ENCODE results near the gene SPTBN4. TPM values are rescaled to one million over a fixed set of nuclear protein-coding genes. Genes with fewer than 3 reads are reported as not detected.
"Not testable (repeated sequence)": the region's sequence is repeated elsewhere in the genome, so short reads cannot be mapped to it uniquely, and the experiment has no call there.

SPTBN4 gene
- total RNA-seq, 1 experiment from 2014 or later, result 0.82 TPM

DNA sequence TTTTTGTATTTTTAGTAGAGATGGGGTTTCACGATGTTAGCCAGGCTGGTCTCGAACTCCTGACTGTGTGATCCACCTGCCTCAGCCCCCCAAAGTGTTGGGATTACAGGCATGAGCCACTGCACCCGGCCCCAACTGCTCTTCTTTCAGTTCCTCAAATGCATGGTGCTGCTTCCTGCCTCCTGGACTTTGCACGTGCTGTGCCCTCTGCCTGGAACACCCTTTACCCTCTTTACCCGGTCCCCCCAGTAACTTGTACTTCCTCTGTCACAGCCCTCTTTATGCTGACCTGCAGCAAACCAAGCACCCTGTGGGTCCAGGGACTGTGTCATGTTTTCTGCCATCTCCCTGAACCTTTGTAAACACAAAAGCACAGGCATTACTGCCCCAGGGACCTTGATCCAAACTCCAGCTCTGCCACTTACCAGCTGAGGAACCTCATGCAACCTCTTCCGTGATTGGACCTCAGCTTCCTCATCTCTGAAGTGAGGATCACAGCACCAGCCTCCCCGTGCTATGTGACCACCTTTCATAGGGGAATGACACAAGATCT is 5.1 kb upstream of the SPTBN4 start:
- Mint-ChIP-seq H3K4me3 (ENCODE audit: unreplicated experiment) (no peak overlapping the region), H3K27ac (ENCODE audit: unreplicated experiment) (peak overlapping the region; percentile 10), H3K36me3 (ENCODE audit: insufficient read depth, unreplicated experiment) (peaks cover 27% of the 10 kb centered on the region), H3K9me3 (ENCODE audit: unreplicated experiment) (no peaks in the 10 kb centered on the region), H3K4me1 (ENCODE audit: low read depth, unreplicated experiment) (peaks cover 20% of the 10 kb centered on the region), H3K27me3 (ENCODE audit: insufficient read depth, unreplicated experiment) (peaks cover 4% of the 10 kb centered on the region)
- DNase-seq, result no peak
- no peaks in the 10 kb centered on the region for H3K9me3 ChIP-seq
- H3K27me3 ChIP-seq (replicated peaks; ENCODE audit: control insufficient read depth, insufficient read depth, low read length), result no peaks in the 10 kb centered on the region
- TF ChIP-seq, protein P1, sequence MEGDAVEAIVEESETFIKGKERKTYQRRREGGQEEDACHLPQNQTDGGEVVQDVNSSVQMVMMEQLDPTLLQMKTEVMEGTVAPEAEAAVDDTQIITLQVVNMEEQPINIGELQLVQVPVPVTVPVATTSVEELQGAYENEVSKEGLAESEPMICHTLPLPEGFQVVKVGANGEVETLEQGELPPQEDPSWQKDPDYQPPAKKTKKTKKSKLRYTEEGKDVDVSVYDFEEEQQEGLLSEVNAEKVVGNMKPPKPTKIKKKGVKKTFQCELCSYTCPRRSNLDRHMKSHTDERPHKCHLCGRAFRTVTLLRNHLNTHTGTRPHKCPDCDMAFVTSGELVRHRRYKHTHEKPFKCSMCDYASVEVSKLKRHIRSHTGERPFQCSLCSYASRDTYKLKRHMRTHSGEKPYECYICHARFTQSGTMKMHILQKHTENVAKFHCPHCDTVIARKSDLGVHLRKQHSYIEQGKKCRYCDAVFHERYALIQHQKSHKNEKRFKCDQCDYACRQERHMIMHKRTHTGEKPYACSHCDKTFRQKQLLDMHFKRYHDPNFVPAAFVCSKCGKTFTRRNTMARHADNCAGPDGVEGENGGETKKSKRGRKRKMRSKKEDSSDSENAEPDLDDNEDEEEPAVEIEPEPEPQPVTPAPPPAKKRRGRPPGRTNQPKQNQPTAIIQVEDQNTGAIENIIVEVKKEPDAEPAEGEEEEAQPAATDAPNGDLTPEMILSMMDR (IDR thresholded peaks at IDR 0.05; ENCODE audit: insufficient read depth in 1 of 2, low read depth in 1 of 2, low read length in 1 of 2, severe bottlenecking in 1 of 2, unreplicated experiment in 1 of 2), result no peak
- ChIA-PET POLR2A (no interaction called here), CTCF (no interaction called here)
- no peak overlapping the region for H3K4me3 ChIP-seq (ENCODE audit: low read depth, low read length)
- no peaks in the 10 kb centered on the region for H3K36me3 ChIP-seq (ENCODE audit: control insufficient read depth, insufficient read depth, low read length)
- peaks cover 20% of the 10 kb centered on the region for H3K4me1 ChIP-seq
- no TSS peak for BruUV-seq (replicated peaks)
- intact Hi-C loops (cut with micrococcal nuclease; ENCODE audit: unreplicated experiment), result no loop called here

DNA sequence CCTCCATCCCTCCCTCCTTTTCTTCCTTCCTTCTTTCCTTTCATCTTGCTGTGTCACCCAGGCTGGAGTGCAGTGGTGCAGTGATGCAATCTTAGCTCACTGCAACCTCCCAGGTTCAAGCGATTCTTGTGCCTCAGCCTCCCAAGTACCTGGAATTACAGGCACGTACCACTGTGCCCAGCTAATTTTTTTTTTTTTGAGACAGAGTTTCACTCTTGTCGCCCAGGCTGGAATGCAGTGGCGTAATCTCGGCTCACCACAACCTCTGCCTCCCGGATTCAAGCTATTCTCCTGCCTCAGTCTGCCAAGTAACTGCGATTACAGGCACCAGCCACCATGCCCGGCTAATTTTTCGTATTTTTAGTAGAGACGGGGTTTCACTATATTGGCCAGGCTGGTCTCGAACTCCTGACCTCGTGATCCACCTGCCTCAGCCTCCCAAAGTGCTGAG is 3.2 kb upstream of the SPTBN4 start:
- H3K27me3 ChIP-seq (replicated peaks; ENCODE audit: control insufficient read depth, insufficient read depth, low read length); BruUV-seq (replicated peaks); H3K9me3 Mint-ChIP-seq (ENCODE audit: unreplicated experiment); H3K4me3 ChIP-seq (ENCODE audit: low read depth, low read length); H3K36me3 ChIP-seq (ENCODE audit: control insufficient read depth, insufficient read depth, low read length); H3K4me3 Mint-ChIP-seq (ENCODE audit: unreplicated experiment); H3K27me3 Mint-ChIP-seq (ENCODE audit: insufficient read depth, unreplicated experiment); H3K9me3 ChIP-seq; DNase-seq; H3K27ac Mint-ChIP-seq (ENCODE audit: unreplicated experiment): not testable (repeated sequence)
- Mint-ChIP-seq H3K4me1 (ENCODE audit: low read depth, unreplicated experiment) (peaks cover 20% of the 10 kb centered on the region), H3K36me3 (ENCODE audit: insufficient read depth, unreplicated experiment) (peaks cover 16% of the 10 kb centered on the region)
- ChIA-PET POLR2A (interaction anchor here (0.6 to 2.5 kb wide), 5 partner anchors 10 to 158 kb away, joined by 3 to 26 read pairs (median 10); partner anchors contain the start of genes SERTAD1 and SERTAD3), CTCF (interaction anchor here (0.6 to 3.2 kb wide), 19 partner anchors 10 to 683 kb away, joined by 3 to 34 read pairs (median 5); partner anchors contain the start of genes SERTAD1 and SERTAD3)
- peaks cover 20% of the 10 kb centered on the region for H3K4me1 ChIP-seq
- intact Hi-C loops (cut with micrococcal nuclease; ENCODE audit: unreplicated experiment), result loop anchor here (1.0 kb wide), 1 partner anchor 10 kb away; no protein-coding TSS in a partner anchor

DNA sequence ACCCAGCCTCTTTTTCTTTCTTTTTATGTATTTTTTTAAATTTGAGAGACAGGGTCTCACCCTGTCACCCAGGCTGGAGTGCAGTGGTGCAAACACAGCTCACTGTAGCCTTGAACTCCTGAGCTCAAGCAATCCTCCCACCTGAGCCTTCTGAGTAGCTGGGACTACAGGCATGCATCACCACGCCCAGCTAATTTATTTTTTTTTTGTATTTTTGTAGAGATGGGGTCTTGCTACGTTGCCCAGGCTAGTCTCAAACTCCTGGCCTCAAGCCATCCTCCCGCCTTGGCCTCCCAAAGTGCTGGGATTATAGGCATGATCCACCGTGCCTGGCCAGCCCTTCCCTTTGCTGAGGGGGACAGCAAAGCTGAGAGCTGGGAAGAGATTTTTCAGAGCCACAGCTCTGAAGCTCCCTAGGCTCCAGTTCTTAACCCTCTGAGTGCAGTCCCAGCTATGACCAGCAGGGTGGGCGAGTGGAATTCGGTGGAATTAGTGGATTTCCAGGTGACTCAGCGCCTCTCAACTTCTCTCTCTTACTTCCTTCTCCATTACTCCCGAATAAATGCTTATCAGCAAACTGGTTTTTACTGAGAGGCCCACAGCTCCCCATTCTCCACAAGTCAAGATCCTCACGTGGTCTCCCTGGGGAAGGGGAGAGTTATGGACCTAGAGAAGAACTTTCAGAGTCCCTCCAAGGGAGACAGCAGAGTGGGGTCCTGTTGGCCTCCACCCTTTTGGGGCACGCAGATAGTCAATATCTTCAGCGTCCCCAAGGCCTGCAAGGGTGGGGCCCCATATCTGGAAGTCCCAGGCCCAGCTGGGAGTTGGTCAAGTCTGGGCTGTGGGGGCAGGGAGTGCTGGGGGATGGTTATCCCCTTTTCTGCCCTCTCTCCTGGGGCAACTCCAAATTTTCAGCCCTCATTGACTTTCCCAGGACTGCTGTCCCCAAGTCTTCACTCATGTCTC is 2.5 kb upstream of the SPTBN4 start:
- H3K27ac Mint-ChIP-seq (ENCODE audit: unreplicated experiment), result peak overlapping the region; percentile 92

More for the DNA sequence above, 2.5 kb upstream of the SPTBN4 start:
- Mint-ChIP-seq H3K36me3 (ENCODE audit: insufficient read depth, unreplicated experiment) (peaks cover 16% of the 10 kb centered on the region), H3K4me1 (ENCODE audit: low read depth, unreplicated experiment) (peaks cover 20% of the 10 kb centered on the region), H3K27me3 (ENCODE audit: insufficient read depth, unreplicated experiment) (peaks cover 4% of the 10 kb centered on the region), H3K4me3 (ENCODE audit: unreplicated experiment) (peak overlapping the region; percentile 79), H3K9me3 (ENCODE audit: unreplicated experiment) (no peaks in the 10 kb centered on the region)
- TF ChIP-seq, protein P1 (IDR thresholded peaks at IDR 0.05; ENCODE audit: insufficient read depth in 1 of 2, low read depth in 1 of 2, low read length in 1 of 2, severe bottlenecking in 1 of 2, unreplicated experiment in 1 of 2), result peak; percentile 86
- ChIA-PET POLR2A (interaction anchor here (0.6 to 2.5 kb wide), 6 partner anchors 11 to 159 kb away, joined by 3 to 26 read pairs (median 10); partner anchors contain the start of genes SERTAD1 and SERTAD3), CTCF (interaction anchor here (0.6 to 3.2 kb wide), 20 partner anchors 10 to 682 kb away, joined by 3 to 34 read pairs (median 6); partner anchors contain the start of genes SERTAD1 and SERTAD3)
- no peaks in the 10 kb centered on the region for H3K36me3 ChIP-seq (ENCODE audit: control insufficient read depth, insufficient read depth, low read length)
- BruUV-seq (replicated peaks), result no TSS peak
- H3K4me1 ChIP-seq, result peaks cover 20% of the 10 kb centered on the region
- no peaks in the 10 kb centered on the region for H3K27me3 ChIP-seq (replicated peaks; ENCODE audit: control insufficient read depth, insufficient read depth, low read length)
- peak; percentile 91 to 93 for DNase-seq
- intact Hi-C loops (cut with micrococcal nuclease; ENCODE audit: unreplicated experiment), result loop anchor here (1.0 to 5.0 kb wide), 5 partner anchors 11 to 138 kb away; partner anchors contain the start of genes LTBP4 and SERTAD1
- peak overlapping the region; percentile 73 for H3K4me3 ChIP-seq (ENCODE audit: low read depth, low read length)
- H3K9me3 ChIP-seq, result no peaks in the 10 kb centered on the region
